GM10266 (cell line): ENCODE measurements around the gene ATP9B.

Source experiments
- DNase-seq: peaks from one replicate; pipeline ENCODE4 v3.0.0; 2012; ENCODE audit errors: extremely low spot score
- CTCF ChIP-seq: IDR thresholded peaks from 2 replicates; pipeline ENCODE4 v1.5.1; 2012; ENCODE audit warnings: mild to moderate bottlenecking, low read depth; ENCODE audit not compliant: control insufficient read depth, insufficient read depth; ENCODE audit errors: missing control alignments

Gene ATP9B

GRCh38 chr18:79377187-79377891 is 308.1 kb downstream of the ATP9B start:
- no peak for DNase-seq
- TF ChIP-seq CTCF, result no peak

- peak; percentile 87 for DNase-seq
- peak; percentile 89 for TF ChIP-seq CTCF
Measured at GRCh38 chr18:79378536-79379250, 309.5 kb downstream of the ATP9B start.

- no peak for DNase-seq
- TF ChIP-seq CTCF, result no peak
Measured at GRCh38 chr18:79379251-79379905, 310.2 kb downstream of the ATP9B start.

- TF ChIP-seq CTCF, result no peak
- no peak for DNase-seq
Measured at GRCh38 chr18:79379931-79380815, 311.0 kb downstream of the ATP9B start.

- peak; percentile 88 for DNase-seq
- TF ChIP-seq CTCF, result peak; percentile 95
Measured at GRCh38 chr18:79380816-79381806, 311.9 kb downstream of the ATP9B start.

GRCh38 chr18:79381811-79382311 is 312.7 kb downstream of the ATP9B start:
- peak; percentile 13 for DNase-seq
- TF ChIP-seq CTCF, result no peak
